NCI-H2029 treated with DMSO at 0.1 percent for 48 hours (cell line): ENCODE data around the gene MARVELD1.
"Not testable (repeated sequence)": the region's sequence is repeated elsewhere in the genome, so short reads cannot be mapped to it uniquely, and the experiment has no call there.

Experiments used
- DNase-seq: peaks from one replicate; lab custom pipeline; 2025; lab: John Stamatoyannopoulos, UW

MARVELD1 gene

DNA sequence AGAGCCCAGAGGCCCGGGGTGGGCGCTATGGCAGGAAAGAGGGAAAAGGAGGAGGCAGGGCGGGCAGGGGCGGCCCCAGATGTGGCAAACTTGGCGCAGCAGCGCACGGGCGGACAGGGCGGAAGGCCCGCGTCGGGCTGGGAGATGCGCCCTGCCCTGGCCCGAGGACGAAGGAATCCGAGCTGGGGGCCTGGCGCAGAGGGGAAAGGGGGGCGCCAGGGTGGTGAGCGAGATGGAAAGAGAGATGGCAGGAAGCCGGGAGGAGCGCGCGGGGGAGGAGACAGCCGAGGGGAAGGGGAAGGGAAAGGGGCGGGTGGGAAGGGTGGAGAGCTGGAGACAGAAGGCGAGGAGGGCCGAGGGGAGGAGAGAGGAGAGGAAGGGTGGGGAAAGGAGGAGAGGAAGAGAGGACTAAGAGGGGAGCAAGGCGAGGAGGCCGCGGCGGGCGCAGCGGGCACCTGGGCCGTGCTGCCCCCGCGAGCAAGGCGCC lies at the start of gene MARVELD1:
TSS of gene MARVELD1 (plus strand) at position 392 of the 487 bp plus-strand sequence. CDS start 147 bp downstream, outside the sequence.
- no peak for DNase-seq

- no peak for DNase-seq
These were observed 49.2 kb upstream of the MARVELD1 start for GRCh38 chr10:97664282-97664850.

DNA sequence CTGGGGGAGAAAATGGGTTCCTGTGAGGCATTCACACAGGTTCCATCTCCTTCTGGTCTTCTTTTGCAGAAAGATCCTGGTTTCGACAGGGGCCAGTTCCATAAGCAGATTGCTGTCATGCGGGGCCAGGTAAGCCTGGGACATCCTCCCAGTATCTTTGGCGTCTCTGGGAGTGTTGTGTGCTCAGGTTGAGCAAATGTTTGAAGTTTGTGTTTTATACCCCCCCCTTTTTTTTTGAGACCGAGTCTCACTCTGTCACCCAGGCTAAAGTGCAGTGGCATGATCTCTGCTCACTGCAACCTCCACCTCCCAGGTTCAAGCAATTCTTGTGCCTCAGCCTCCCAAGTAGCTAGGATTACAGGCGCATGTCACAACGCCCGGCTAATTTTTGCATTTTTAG lies 46.5 kb upstream of the MARVELD1 start:
- DNase-seq, result no peak

- DNase-seq, result no peak
These were observed 46.1 kb upstream of the MARVELD1 start for GRCh38 chr10:97667463-97667862.

GRCh38 chr10:97669571-97669970 lies 44.0 kb upstream of the MARVELD1 start:
- DNase-seq, result no peak

- no peak for DNase-seq
These were observed 39.6 kb upstream of the MARVELD1 start for GRCh38 chr10:97673736-97674525.

DNA sequence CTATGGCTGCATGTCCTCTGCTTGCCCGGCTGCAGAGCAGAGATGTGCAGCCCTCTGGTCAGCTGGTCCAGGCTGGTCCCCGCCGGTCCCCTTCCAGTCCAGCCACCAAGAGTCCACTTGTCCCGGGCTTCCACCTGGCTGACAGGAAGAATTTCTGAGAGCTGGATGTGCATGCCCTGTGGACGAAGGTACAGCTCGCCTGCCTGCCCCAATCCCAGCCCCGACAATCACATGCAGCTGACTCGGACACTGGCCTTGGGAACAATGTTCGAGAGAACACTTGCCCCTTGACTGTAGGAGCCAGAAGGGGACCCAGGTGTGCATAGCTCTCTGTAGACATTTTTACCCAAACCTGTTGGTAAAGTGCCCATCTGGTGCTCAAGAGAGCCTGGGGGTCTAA lies 38.3 kb upstream of the MARVELD1 start:
- no peak for DNase-seq

DNA sequence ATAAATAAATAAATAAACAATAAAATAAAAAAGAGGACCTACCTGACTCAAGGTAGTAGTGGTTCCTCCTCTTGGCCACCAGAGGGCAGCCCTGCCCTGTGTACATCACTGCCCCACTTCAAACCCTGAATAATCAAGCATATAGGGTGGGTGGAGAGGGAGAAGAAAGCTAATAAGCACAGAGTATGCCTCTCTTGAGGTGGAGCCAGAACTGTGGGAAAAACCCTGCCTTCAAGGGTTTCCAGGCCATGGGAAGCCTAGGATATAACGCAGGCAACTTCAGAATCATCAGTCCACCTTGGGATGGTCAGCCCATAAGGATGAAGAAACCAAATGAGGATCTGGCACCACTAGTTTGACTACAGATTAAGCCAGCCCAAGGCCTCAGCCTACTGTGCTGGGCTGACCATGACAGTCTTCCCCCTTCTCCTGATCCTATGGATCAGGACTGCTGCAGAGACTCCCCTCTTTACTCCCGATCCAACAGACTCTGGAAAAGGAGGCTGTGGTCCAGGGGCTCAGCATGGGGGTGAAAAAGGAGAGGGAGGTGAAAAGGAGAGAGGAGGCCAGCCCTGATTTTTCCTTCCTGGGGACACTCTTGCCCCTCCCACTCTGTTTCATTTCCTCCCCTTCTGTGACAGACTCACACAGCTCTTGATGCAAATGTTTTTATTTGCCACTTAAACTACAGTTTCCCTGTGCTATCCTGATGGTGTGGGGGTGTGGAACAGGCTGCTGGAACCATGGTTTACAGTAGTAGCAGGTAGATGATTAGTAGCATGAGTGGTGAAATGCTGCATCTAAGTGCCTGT lies 36.6 kb upstream of the MARVELD1 start:
- peak; percentile 14 for DNase-seq

- DNase-seq, result no peak
These were observed 33.9 kb upstream of the MARVELD1 start for GRCh38 chr10:97679594-97679993.

DNA sequence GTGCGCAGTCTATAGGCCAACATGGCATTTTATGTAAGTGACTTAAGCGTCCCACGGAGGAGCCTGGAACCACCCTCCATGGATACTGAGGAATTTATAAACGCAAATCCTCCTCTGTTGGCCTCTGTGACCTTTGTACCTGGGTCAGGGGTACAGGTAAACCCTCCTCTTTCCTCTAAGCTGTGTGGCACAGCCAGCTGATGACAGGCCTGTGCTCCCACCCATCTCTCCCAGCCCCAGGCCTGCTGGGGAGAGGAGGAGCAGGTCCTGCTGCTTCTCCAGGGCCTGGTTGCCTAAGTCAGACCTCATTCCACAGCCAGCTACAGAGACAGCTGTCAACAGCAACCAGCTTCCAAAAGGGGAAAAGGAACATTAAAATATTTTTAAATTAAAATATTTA lies 31.5 kb upstream of the MARVELD1 start:
- no peak for DNase-seq

GRCh38 chr10:97683556-97684367 lies 29.8 kb upstream of the MARVELD1 start:
- DNase-seq, result no peak

DNA sequence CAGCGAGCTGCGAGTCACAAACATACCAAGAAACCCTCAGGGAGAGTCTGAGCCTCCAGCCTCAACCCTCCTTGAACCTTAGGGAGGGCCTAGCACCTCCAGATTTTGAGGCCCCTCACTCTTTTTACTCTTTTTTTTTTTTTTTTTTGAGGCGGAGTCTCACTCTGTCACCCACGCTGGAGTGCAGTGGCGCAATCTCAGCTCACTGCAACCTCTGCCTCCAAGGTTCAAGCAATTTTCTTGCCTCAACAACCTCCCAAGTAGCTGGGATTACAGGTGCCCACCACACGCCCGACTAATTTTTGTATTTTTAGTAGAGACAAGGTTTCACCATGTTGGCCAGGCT lies 29.2 kb upstream of the MARVELD1 start:
- not testable (repeated sequence) for DNase-seq

DNA sequence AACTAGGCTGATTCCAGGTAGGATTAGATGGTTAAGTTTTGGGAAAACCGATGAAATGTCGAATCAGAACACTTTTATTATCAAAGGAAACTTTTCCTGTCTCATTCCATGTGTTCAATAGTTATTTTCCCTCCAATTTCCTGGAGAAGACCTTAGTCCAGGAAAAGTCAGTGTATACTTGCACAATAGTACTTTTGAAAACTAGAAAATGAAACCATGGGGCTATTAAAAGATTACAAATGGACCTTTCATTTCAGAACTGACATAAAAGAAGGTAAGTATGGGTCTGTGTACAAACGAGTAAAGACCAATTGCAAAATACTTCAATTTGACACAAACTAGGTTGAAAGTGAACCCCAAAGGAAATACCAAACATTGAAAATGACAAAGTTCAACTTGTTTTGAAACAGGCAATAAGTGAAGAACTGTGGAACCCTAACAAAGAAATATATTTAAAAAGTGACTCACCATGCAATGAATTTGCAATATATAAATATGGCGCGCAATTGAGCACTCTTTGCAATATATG lies 28.6 kb upstream of the MARVELD1 start:
- no peak for DNase-seq

DNA sequence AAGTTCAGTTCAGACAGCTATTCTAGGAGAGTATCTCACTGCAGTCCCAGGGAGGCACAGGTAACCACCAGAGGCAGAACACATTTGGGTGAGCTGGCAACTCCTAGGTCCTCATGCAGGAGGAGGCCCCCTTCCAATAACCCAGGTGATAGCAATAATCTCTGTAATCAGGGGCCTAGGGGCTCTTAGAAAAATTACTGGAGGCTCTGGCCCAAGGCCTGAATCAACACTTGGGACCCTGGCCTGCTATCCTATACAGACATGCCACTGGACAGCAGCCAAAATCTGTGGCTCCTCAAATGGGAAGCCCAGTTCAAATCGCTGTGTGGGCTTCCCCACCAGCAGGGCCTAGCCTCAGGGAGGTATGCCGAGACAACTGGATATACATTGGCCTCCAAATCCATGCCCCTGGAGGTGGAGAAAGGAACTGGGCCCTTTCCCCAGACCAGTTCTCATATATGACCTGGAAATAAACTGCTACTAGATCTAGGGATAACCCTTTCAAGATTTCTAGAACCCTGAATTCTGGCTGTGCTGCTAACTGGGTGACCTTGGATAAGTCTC lies 28.1 kb upstream of the MARVELD1 start:
- DNase-seq, result no peak

DNA sequence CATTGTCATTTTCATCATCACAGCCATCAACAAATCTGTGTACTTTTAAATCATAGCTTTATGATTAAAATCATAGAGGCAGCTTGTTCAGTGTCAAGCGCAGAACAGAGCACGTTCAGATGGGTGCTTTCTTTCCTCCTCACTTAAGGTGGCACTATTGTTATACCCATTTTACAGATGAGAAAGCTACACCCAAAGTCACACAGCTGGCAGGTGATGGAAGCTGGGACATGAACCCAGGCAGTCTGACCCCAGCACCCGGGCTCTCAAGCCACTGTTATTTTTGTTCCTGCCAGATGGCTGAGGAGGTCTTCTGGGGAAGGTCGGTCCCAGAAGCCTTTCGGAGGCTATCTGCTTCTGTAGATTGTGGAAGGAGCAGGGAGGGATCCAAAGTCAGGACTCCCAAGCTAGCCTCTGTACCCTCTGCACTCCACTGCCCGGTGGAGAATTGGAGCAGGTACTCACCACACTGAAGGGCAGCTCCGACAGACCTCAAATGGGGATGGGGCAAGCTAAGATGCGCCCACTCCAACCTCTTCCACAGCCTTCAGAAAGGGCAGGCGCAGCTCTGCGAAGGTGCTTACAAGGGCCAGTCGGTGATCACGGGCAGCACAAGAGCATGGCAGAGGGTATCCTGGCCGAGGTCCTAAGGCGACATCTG lies 27.1 kb upstream of the MARVELD1 start:
- no peak for DNase-seq

DNA sequence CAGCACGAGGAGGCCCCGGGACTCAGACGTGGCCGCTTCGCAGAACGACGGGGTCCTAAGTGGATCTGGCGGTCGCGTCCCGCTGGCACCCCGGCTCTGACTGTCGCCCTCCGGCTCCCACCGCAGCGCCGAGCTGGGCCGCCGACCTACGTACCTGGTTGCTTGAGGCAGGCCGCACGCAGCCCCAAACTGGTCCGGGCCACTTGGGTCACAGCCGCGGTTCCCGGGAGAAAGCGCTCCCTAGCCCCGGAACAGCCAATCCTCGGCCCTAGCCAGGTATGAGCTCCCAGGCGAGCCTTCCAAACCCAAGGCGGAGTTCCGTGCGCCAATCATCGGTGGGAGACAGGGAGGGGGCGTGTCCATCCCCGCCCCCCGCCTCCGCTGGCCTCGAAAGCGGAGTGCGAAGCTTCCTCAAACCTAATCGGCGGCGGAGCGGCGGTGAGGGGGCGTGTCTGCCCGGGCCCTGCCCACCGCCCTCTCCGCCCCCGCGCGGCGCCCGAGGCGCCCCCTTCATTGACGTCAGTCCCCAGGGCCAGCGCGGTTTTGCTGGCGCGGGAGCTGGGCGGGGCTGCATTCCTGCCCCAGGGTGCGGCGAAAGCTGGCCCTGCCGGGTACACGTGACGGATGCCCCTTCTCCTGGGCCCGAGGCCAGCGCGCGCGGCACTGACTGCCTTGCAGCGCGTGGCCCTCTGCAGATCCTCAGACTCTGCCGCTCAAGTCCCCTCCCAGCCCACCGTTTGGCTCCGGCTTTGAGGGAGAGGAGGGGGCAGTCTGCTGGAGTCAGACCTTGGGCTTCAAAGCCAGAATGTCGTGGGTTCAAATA lies 26.4 kb upstream of the MARVELD1 start, which contains the start of gene AVPI1:
TSS of gene AVPI1 (minus strand) at position 280 of the 823 bp plus-strand sequence. CDS start 7,336 bp downstream, outside the sequence.
- DNase-seq, result peak; percentile 58

DNA sequence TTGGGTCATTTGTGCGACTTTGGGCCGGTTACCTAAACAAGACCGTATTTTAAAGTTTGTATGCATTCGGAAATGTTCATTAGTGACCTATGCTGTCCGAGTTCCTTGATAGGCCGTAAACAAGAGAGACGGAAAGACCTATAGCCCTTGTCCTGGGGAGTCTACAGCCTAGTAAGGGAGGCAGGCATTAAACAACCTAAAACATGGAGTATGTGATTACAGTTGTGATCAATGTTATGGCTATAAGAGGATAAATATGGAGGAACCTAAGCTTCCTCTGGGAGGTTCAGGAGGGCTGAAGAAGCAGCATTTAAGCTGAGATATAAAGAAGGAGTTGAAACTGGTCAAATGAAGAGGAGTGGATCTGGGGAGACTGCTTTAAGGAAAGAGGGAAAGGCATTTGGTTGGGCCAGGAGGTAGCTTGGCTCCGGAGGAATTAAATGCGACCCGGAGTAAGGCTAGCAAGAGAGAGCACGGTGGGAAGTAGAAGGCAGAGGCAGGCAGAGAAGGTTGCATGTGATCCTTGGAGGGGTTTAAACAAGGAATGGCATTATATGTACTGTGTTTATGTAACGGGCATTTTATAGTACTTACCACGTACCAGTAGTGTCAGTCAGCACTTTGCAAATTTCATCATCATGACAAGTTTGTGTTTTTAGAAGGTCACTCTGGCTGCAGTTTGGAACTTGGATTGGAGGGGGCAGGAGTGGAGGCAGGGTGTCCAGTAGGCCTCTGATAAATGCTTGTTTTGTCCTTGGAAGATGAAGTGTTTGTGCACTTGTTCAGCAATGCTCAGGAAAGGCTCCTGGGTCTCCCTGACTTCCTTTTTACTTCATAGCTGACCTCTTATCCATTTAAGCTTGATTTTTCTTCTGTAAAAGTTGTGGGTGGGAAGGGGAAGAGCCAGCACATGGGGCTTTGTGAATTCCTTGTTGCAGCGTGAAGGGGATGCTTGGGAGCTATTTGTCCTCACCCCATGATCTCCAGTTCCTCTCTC lies 25.4 kb upstream of the MARVELD1 start:
- no peak for DNase-seq

DNA sequence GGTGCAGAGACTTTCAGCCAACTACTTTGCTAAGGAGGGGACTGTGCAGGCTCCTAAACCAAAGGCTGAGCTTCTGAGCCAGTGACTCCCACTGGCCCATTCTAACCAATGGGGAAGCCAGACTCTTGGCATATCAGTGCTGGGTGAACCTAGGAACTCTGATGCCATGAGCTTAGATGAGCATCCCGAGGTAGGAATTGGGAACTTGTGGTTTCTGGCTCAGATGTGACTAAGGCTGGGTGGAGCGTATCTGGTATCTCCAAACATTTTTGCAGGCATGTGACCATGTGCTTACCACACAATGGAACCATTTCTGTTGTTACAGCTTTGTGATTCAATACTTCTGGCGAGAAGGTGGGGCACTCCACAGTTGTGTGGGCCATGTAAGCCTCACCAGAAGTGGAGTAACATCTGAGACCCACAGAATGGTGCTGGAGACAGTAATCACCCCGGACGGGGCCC lies 23.9 kb upstream of the MARVELD1 start:
- no peak for DNase-seq
